ENCODE measurements around the gene RAB35. TPM values are rescaled to one million over a fixed set of nuclear protein-coding genes. Genes with fewer than 3 reads are reported as not detected.

The RAB35 gene
- total and polyA plus RNA-seq, 11 donors: 15.4 to 46.2 (median 26.4) TPM

- H3K4me3 ChIP-seq: no peak overlapping the region
- no peak for ATAC-seq
- DNase-seq: no peak
- no peak overlapping the region for H3K27ac ChIP-seq
- TF ChIP-seq POLR2A (IDR thresholded peaks at IDR 0.05): no peak
- no peak for TF ChIP-seq CTCF (IDR thresholded peaks at IDR 0.05)
- no peaks in the 10 kb centered on the region for H3K9me3 ChIP-seq
- intact Hi-C loops (cut with DNase I): no loop called here
- H3K4me1 ChIP-seq: peaks cover 0 to 10% (median 5%) of the 10 kb centered on the region in 12 donors
- no peaks in the 10 kb centered on the region for H3K27me3 ChIP-seq
- no peaks in the 10 kb centered on the region for H3K36me3 ChIP-seq
- WGBS, 4 donors: 94 to 97% (median 96%) methylated on average over 2 of the region's 2 CpGs
Measured at GRCh38 chr12:120081641-120082040, 34.9 kb downstream of the RAB35 start.

- Histone ChIP-seq H3K9me3 (no peaks in the 10 kb centered on the region), H3K27ac (peak overlapping the region in 3 of 12 donors; percentile 11 to 29 (median 27)), H3K4me3 (no peak overlapping the region), H3K27me3 (peaks cover 0 to 3% (median 0%) of the 10 kb centered on the region in 9 donors), H3K36me3 (no peaks in the 10 kb centered on the region), H3K4me1 (peaks cover 0 to 6% (median 0%) of the 10 kb centered on the region in 12 donors)
- ATAC-seq (peak in 2 of 4 donors; percentile 12 to 20), DNase-seq (peak in 2 of 5 donors; percentile 23 to 28)
- WGBS, 4 donors: 56 to 67% (median 58%) methylated on average over 9 of the region's 9 CpGs
- intact Hi-C loops (cut with DNase I): no loop called here
- TF ChIP-seq CTCF (IDR thresholded peaks at IDR 0.05) (no peak), POLR2A (IDR thresholded peaks at IDR 0.05) (no peak)
Measured at GRCh38 chr12:120079411-120080400, 36.8 kb downstream of the RAB35 start.

GRCh38 chr12:120078868-120079267, 37.7 kb downstream of the RAB35 start:
- peaks cover 0 to 7% (median 0%) of the 10 kb centered on the region in 12 donors for H3K4me1 ChIP-seq
- H3K27me3 ChIP-seq: peaks cover 0 to 4% (median 0%) of the 10 kb centered on the region in 9 donors
- H3K9me3 ChIP-seq: no peaks in the 10 kb centered on the region
- WGBS, 4 donors: 52 to 71% (median 68%) methylated on average over 2 to 5 of the region's 5 CpGs
- TF ChIP-seq CTCF (IDR thresholded peaks at IDR 0.05) (no peak), POLR2A (IDR thresholded peaks at IDR 0.05) (no peak)
- no peaks in the 10 kb centered on the region for H3K36me3 ChIP-seq
- peak in 1 of 5 donors; percentile 7 for DNase-seq
- intact Hi-C loops (cut with DNase I): no loop called here
- ATAC-seq: peak in 2 of 4 donors; percentile 11 to 62
- H3K4me3 ChIP-seq: no peak overlapping the region
- peak overlapping the region in 3 of 12 donors; percentile 11 to 29 (median 27) for H3K27ac ChIP-seq

- intact Hi-C loops (cut with DNase I): no loop called here
- ATAC-seq: no peak
Measured at GRCh38 chr12:120077260-120077659, 39.3 kb downstream of the RAB35 start.

More at GRCh38 chr12:120077260-120077659, 39.3 kb downstream of the RAB35 start:
- no peaks in the 10 kb centered on the region for H3K9me3 ChIP-seq
- DNase-seq: no peak
- WGBS, 4 donors: 87 to 93% (median 90%) methylated on average over 6 of the region's 6 CpGs
- H3K27me3 ChIP-seq: peaks cover 0 to 4% (median 0%) of the 10 kb centered on the region in 9 donors
- no peak overlapping the region for H3K27ac ChIP-seq
- H3K4me1 ChIP-seq: peaks cover 0 to 7% (median 0%) of the 10 kb centered on the region in 12 donors
- TF ChIP-seq POLR2A (IDR thresholded peaks at IDR 0.05) (no peak), CTCF (IDR thresholded peaks at IDR 0.05) (no peak)
- H3K36me3 ChIP-seq: no peaks in the 10 kb centered on the region
- no peak overlapping the region for H3K4me3 ChIP-seq
